Spleen (tissue), 11 donors: Measurements from ENCODE around the gene PROSER3. TPM values are rescaled to one million over a fixed set of nuclear protein-coding genes. Genes with fewer than 3 reads are reported as not detected.

Experiments used
- DNase-seq: peaks from one replicate; pipeline ENCODE4 v3.0.0-alpha.2; 2020
- H3K27ac ChIP-seq, 8 donors: fragments of 200-600 bp; sonication (generic) in 7 of 8; 1 replicate in 4 of 8; 2 replicates in 4 of 8; pipeline versions ENCODE4 v1.5.0 to v1.8.0; 2016 to 2021; ENCODE audit warnings: inconsistent platforms in 4 of 8, mild to moderate bottlenecking in 4 of 8, moderate library complexity in 1 of 8
- H3K27me3 ChIP-seq, 7 donors: fragments of 200-600 bp; sonication (generic) in 6 of 7; replicated peaks in 1 of 7; 1 replicate in 4 of 7; 2 replicates in 3 of 7; pipeline versions ENCODE4 v1.5.0 to v1.8.0; 2016 to 2021; ENCODE audit warnings: inconsistent platforms in 3 of 7, mild to moderate bottlenecking in 1 of 7
- H3K36me3 ChIP-seq, 6 donors: fragments of 200-600 bp; sonication (generic) in 5 of 6; 1 replicate in 4 of 6; 2 replicates in 2 of 6; pipeline versions ENCODE4 v1.5.0 to v1.8.0; 2016 to 2021; ENCODE audit warnings: inconsistent platforms in 2 of 6
- H3K4me1 ChIP-seq, 6 donors: fragments of 200-600 bp; sonication (generic) in 5 of 6; 1 replicate in 3 of 6; 2 replicates in 3 of 6; pipeline versions ENCODE4 v1.5.0 to v1.8.0; 2016 to 2021; ENCODE audit warnings: inconsistent platforms in 3 of 6
- H3K4me3 ChIP-seq, 8 donors: fragments of 200-600 bp; sonication (generic) in 7 of 8; 1 replicate in 4 of 8; 2 replicates in 4 of 8; pipeline versions ENCODE4 v1.5.0 to v1.8.0; 2016 to 2021; ENCODE audit warnings: inconsistent platforms in 4 of 8, mild to moderate bottlenecking in 4 of 8, moderate library complexity in 2 of 8
- H3K9me3 ChIP-seq, 8 donors: fragments of 200-600 bp; sonication (generic) in 7 of 8; 1 replicate in 4 of 8; 2 replicates in 4 of 8; pipeline versions ENCODE4 v1.5.0 to v1.8.0; 2016 to 2021; ENCODE audit warnings: inconsistent platforms in 4 of 8
- CTCF ChIP-seq, 11 experiments: fragments of 200-600 bp in 7 of 11; fragments of 450-650 bp in 4 of 11; sonication (generic) in 4 of 11; IDR thresholded peaks in 8 of 11; conservative IDR thresholded peaks in 3 of 11; 1 replicate in 7 of 11; 2 replicates in 4 of 11; pipeline versions ENCODE4 v1.4.0 to v1.8.0; 2016 to 2021; ENCODE audit warnings: antibody characterized with exemption in 11 of 11, inconsistent platforms in 4 of 11, mild to moderate bottlenecking in 1 of 11
- POLR2A ChIP-seq, 3 donors: fragments of 450-650 bp; IDR thresholded peaks; one replicate each; pipeline ENCODE4 v1.5.1; 2017; ENCODE audit warnings: antibody characterized with exemption in 3 of 3, mild to moderate bottlenecking in 1 of 3
- POLR2AphosphoS5 ChIP-seq, 3 donors: sonication (generic); formaldehyde crosslinking; IDR thresholded peaks; one replicate each; pipeline ENCODE4 v1.5.1; 2017; ENCODE audit warnings: antibody characterized with exemption in 3 of 3
- WGBS, 5 donors: extraction: QIAGEN DNeasy Blood & Tissue Kit in 3 of 5; methylation state at CpG; one replicate each; pipeline versions ENCODE4 v1.1.5 to v1.1.7; 2013 to 2018; 5-methylcytosine and 5-hydroxymethylcytosine counted together
- intact Hi-C: fragments of 100-400 bp; cut with DNase I; formaldehyde crosslinking; loops from one replicate; pipeline ENCODE4 v1.15.0; 2023; ENCODE audit warnings: low total_unique reads
- polyA plus RNA-seq, 3 donors: library from polyadenylated mRNA; stranded (reverse); fragments of 200-250 nt; gene quantifications; one replicate each; pipeline ENCODE4 v1.2.1, GENCODE V29; 2013
- total RNA-seq, 7 donors: library from RNA; depleted of rRNA in 3 of 7; stranded (reverse); fragments of >200 nt in 3 of 7; fragmentation: NEBNext Ultra II Directional in 4 of 7; extraction: Animal tissue kit (Norgen Biotek cat#: 25700) in 4 of 7; gene quantifications; one replicate each; pipeline versions ENCODE4 v1.1.0 to v1.2.1, GENCODE V29; 2016 to 2021
- donor health status: healthy with polysubstance abuse.
- donor health status: DM: no; HTN: no; CAD: no; lungs with moderate emphysema.
- donor health status: DM: no; HTN: no; CAD: no.
- donor health status: Bipolar disorder and iron deficiency.
- donor health status: healthy.
- donor health status: DM: no; HTN: no; CAD: no.
- donor health status: DM: yes; HTN: yes; CAD: no.

Gene PROSER3
- total and polyA plus RNA-seq, 10 donors = 2.0 to 25.2 (median 14.8) TPM

GRCh38 chr19:35780717-35781116 lies 22.7 kb downstream of the PROSER3 start:
- Histone ChIP-seq H3K4me1 (peaks cover 0 to 10% (median 9%) of the 10 kb centered on the region in 6 donors), H3K9me3 (no peaks in the 10 kb centered on the region), H3K4me3 (no peak overlapping the region), H3K27me3 (no peaks in the 10 kb centered on the region), H3K27ac (no peak overlapping the region), H3K36me3 (peaks cover 0 to 79% (median 28%) of the 10 kb centered on the region in 6 donors)
- 93 to 98% (median 95%) methylated on average over 5 to 20 of the region's 20 CpGs for WGBS, 5 donors
- no peak for DNase-seq
- intact Hi-C loops = no loop called here
- no peak for TF ChIP-seq POLR2A (IDR thresholded peaks at IDR 0.05)
- no peak for TF ChIP-seq CTCF (IDR thresholded peaks at IDR 0.05 in 8 of 11, conservative IDR thresholded peaks at IDR 0.05 in 3 of 11)
- no peak for TF ChIP-seq POLR2AphosphoS5 (IDR thresholded peaks at IDR 0.05)

- Histone ChIP-seq H3K4me1 (peaks cover 0 to 1% (median 0%) of the 10 kb centered on the region in 6 donors), H3K9me3 (no peaks in the 10 kb centered on the region), H3K4me3 (no peak overlapping the region), H3K27ac (no peak overlapping the region), H3K36me3 (peaks cover 0 to 89% (median 28%) of the 10 kb centered on the region in 6 donors), H3K27me3 (no peaks in the 10 kb centered on the region)
- intact Hi-C loops = no loop called here
- DNase-seq = no peak
- no peak for TF ChIP-seq POLR2A (IDR thresholded peaks at IDR 0.05)
- no peak for TF ChIP-seq CTCF (IDR thresholded peaks at IDR 0.05 in 8 of 11, conservative IDR thresholded peaks at IDR 0.05 in 3 of 11)
- no peak for TF ChIP-seq POLR2AphosphoS5 (IDR thresholded peaks at IDR 0.05)
- 87 to 91% (median 90%) methylated on average over 8 to 9 of the region's 9 CpGs for WGBS, 5 donors
Measured at GRCh38 chr19:35781650-35782049, 23.7 kb downstream of the PROSER3 start.

- intact Hi-C loops = no loop called here
- Histone ChIP-seq H3K27me3 (no peaks in the 10 kb centered on the region), H3K4me1 (no peaks in the 10 kb centered on the region), H3K27ac (no peak overlapping the region), H3K4me3 (no peak overlapping the region), H3K9me3 (no peaks in the 10 kb centered on the region), H3K36me3 (peaks cover 0 to 96% (median 28%) of the 10 kb centered on the region in 6 donors)
- WGBS, 5 donors = 94 to 97% (median 96%) methylated on average over 11 to 12 of the region's 12 CpGs
- TF ChIP-seq POLR2AphosphoS5 (IDR thresholded peaks at IDR 0.05) (no peak), POLR2A (IDR thresholded peaks at IDR 0.05) (no peak), CTCF (IDR thresholded peaks at IDR 0.05 in 8 of 11, conservative IDR thresholded peaks at IDR 0.05 in 3 of 11) (no peak)
- DNase-seq = no peak
Measured at GRCh38 chr19:35782589-35782988, 24.6 kb downstream of the PROSER3 start.

- intact Hi-C loops = no loop called here
- no peaks in the 10 kb centered on the region for H3K4me1 ChIP-seq
- H3K4me3 ChIP-seq = no peak overlapping the region
- no peak for DNase-seq
- 83 to 91% (median 88%) methylated on average over 28 of the region's 28 CpGs for WGBS, 5 donors
- H3K27me3 ChIP-seq = no peaks in the 10 kb centered on the region
- peaks cover 0 to 86% (median 28%) of the 10 kb centered on the region in 6 donors for H3K36me3 ChIP-seq
- no peak overlapping the region for H3K27ac ChIP-seq
- no peaks in the 10 kb centered on the region for H3K9me3 ChIP-seq
- TF ChIP-seq POLR2A (IDR thresholded peaks at IDR 0.05) (no peak), POLR2AphosphoS5 (IDR thresholded peaks at IDR 0.05) (no peak), CTCF (IDR thresholded peaks at IDR 0.05 in 8 of 11, conservative IDR thresholded peaks at IDR 0.05 in 3 of 11) (no peak)
Measured at GRCh38 chr19:35783469-35784434, 25.8 kb downstream of the PROSER3 start.
